ENCODE measurements around the gene COA1.
A peak's percentile ranks its signal among the peaks of the same experiment; 100 is the strongest.

The COA1 gene

GRCh38 chr7:43656997-43657396 is 72.3 kb downstream of the COA1 start:
- DNase-seq (ENCODE audit: low read depth in 1 of 2, low spot score in 1 of 2): no peak

DNA sequence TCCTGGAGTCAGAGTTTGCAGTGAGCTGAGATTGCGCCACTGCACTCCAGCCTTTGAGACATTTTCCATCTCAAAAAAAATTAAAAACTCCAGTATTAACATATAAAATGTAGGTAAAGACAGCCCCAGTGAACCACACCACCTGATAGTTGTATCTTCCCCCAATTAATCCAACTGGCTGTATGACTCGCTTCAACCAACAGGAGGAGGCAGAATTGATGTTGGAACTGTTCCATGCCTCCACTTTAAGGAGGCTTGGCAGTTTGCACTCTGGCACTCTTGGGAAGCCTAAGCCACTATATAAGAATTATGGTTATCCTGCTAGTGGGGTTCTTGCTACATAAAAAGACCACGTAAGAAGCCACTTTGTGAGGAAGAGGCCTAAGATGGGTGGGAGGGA is 73.7 kb downstream of the COA1 start:
- DNase-seq (ENCODE audit: low read depth in 1 of 2, low spot score in 1 of 2): no peak

DNA sequence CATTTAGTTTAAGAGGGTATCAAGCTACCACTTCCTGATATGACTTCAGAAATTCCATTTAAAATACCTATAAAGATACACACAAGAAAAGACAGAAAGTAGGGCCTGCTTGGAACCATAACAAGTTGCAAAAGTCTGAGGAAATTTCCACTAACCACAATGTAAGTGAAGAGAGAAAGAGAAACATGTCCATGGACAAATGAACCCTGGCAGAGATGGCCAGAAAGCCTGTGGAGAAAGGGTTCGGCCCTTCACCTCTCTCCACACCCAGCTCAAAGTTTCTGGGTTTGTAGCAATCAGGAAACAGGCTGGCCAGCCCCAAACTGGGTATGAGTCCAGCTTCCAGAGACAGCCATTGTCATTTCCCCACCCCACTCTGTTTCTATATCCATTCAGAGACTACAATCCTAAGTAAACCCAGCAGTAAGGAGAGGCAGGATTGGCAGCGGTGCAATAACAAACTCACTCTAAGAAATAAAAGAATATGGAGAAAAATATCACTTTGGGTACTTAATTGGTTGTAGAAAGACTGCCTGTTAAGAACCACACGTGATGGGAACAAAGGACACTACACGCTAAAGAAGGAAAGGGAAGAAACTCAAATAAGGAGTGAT is 75.3 kb downstream of the COA1 start:
- no peak for DNase-seq (ENCODE audit: low read depth in 1 of 2, low spot score in 1 of 2)

DNA sequence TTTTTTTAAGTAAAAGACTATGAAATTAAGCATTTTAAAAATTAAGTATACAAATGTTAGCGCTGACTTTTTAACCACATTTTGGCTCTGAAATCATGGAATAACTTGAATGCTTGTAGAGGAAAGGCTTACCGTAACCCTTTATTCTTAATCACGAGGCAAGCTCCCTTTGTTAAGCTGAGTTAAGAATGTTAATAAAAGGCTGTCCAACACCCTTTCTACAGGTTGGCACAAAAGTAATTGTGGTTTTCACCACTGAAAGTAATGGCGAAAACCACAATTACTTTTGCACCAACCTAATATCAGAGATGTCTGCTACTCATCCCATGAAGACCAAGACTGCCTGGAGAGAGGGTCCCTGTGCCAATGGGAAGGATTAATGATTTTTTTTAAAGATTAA is 75.9 kb downstream of the COA1 start:
- DNase-seq (ENCODE audit: low read depth in 1 of 2, low spot score in 1 of 2): no peak

DNA sequence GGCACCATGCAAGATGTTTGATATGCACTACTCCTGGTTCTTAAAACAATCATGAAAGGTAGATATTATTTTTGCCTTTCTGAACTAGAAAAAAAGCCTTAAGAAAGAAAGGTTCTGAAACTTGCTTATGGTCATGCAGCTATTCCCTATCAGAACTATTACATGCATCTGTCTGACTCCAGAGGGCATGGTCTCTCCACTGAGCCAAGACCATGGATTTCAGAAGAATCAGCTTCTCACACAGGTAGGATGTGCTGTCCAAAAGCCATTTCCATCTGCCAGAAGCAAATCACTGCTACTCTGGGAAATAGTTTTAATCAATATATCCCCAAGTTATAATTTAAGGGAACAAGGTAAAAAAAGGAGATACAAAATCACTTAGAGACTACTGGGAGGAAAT is 77.0 kb downstream of the COA1 start:
- DNase-seq (ENCODE audit: low read depth in 1 of 2, low spot score in 1 of 2): no peak

- DNase-seq (ENCODE audit: low read depth in 1 of 2, low spot score in 1 of 2): no peak
Measured at GRCh38 chr7:43650457-43651052, 78.8 kb downstream of the COA1 start.

- peak in 1 of 2 donors; percentile 27 for DNase-seq (ENCODE audit: low read depth in 1 of 2, low spot score in 1 of 2)
Measured at GRCh38 chr7:43649755-43650274, 79.5 kb downstream of the COA1 start.

GRCh38 chr7:43648473-43649406 is 80.6 kb downstream of the COA1 start:
- DNase-seq (ENCODE audit: low read depth in 1 of 2, low spot score in 1 of 2): peak in 1 of 2 donors; percentile 46

GRCh38 chr7:43647673-43648472 is 81.5 kb downstream of the COA1 start:
- no peak for DNase-seq (ENCODE audit: low read depth in 1 of 2, low spot score in 1 of 2)

GRCh38 chr7:43647339-43647672 is 82.0 kb downstream of the COA1 start:
- DNase-seq (ENCODE audit: low read depth in 1 of 2, low spot score in 1 of 2): no peak

- DNase-seq (ENCODE audit: low read depth in 1 of 2, low spot score in 1 of 2): no peak
Measured at GRCh38 chr7:43646603-43647338, 82.6 kb downstream of the COA1 start.

- DNase-seq (ENCODE audit: low read depth in 1 of 2, low spot score in 1 of 2): no peak
Measured at GRCh38 chr7:43645699-43646226, 83.6 kb downstream of the COA1 start.

DNA sequence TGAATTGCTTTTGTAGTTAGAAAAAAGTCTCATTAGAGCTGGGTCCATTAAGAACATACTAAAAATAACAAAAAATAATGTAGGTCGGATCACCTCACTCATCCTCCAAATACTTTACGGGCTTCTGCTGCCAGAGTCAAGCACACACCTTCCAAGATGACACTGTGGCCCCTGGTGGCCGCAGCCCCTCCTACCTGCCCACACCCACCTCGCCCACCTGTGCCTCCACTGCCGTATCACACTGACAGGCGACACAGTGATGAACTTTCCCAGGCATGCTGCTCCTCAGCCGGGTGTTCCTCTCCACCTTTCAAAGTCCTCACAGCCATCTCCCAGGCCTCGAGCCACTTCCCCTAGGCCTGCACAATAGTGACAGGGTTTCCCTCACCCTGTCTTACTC is 85.5 kb downstream of the COA1 start:
- no peak for DNase-seq (ENCODE audit: low read depth in 1 of 2, low spot score in 1 of 2)

- no peak for DNase-seq (ENCODE audit: low read depth in 1 of 2, low spot score in 1 of 2)
Measured at GRCh38 chr7:43642897-43643630, 86.3 kb downstream of the COA1 start.

DNA sequence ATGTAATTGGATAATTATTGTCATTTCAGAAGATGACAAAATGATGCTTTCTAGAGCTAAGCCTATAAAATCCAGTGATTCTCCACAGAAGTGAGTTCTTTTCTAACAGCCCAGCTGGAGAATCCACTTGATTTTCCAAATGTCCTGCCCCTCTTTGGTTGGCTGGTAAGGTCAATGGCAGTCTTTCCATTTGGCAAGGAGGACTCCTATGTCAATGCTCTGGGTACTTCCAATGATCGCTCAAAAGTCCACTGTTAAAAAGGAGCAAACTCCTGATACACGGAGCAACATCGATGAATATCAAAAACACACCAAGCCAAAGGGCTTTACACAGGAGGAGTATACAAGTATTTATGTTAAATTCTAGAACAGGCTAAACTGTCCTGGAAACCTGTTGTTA is 88.6 kb downstream of the COA1 start:
- DNase-seq (ENCODE audit: low read depth in 1 of 2, low spot score in 1 of 2): no peak

GRCh38 chr7:43639858-43640491 is 89.3 kb downstream of the COA1 start:
- DNase-seq (ENCODE audit: low read depth in 1 of 2, low spot score in 1 of 2): no peak

DNA sequence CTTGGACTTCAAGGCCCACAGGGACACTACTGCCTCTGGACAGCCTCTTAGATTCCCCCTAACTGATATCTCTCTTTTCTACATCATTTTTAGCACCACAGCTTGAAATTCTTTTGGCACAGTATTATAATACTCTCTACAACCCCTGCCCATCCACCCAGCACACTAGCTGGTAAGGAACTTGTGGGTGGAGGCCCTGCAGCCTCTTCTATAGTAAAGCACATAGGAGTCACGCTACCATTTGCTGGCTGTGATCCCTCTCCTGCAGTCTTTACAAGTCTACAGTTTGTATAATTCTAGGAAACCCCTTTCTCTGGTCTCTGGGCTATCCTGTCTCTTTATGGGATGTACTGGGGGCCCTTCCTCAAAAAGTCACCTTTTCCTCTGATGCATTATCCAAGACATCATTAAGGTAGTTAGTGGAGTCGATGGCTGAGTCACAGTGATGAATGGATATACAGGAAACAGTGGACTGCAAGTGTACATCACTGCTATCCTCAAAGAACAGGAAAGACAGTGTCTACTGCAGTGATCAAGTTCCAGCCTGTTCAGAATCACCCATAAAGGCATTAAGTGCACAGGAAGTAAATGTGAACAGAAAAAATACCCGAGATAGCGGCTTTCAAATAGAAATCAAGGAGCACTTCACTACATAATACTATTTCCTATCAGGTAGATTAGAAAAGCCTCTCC is 92.1 kb downstream of the COA1 start:
- no peak for DNase-seq (ENCODE audit: low read depth in 1 of 2, low spot score in 1 of 2)

GRCh38 chr7:43636093-43636492 is 93.2 kb downstream of the COA1 start:
- DNase-seq (ENCODE audit: low read depth in 1 of 2, low spot score in 1 of 2): no peak

DNA sequence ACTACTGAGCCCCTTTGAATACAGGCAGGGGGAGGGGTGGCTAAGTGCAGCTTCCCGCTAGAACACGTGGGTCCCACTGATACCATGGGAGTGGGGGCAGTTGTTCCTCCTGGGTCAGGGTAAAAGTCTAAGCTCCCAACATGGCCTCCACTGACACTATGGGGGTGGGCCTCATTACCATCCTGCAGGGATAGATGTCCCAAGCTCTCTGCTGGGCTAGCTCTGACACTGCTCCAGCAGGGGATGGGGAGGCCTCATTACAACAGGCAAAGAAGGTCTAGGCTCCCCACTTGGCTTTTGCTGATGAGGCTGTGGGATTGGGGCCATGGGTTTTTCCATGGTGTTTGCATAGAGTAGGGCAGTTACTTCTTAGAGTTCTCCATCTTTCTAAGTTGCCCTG is 94.9 kb downstream of the COA1 start:
- no peak for DNase-seq (ENCODE audit: low read depth in 1 of 2, low spot score in 1 of 2)
